Fibroblast of mammary gland (primary cell): ENCODE results near the gene GRIN3A.

Source experiments
- DNase-seq: peaks from one replicate; pipeline ENCODE4 v3.0.0-alpha.2; 2010; ENCODE audit warnings: low read depth
- H3K4me3 ChIP-seq: 2 replicates; pipeline ENCODE4 v1.5.1; 2011; ENCODE audit warnings: low read depth, mild to moderate bottlenecking, low read length, moderate library complexity; ENCODE audit not compliant: control insufficient read depth
- CTCF ChIP-seq: conservative IDR thresholded peaks from 2 replicates; pipeline ENCODE4 v1.5.1; 2011; ENCODE audit warnings: low read depth, low read length, inconsistent platforms; ENCODE audit not compliant: control insufficient read depth, insufficient read depth

The GRIN3A gene

DNA sequence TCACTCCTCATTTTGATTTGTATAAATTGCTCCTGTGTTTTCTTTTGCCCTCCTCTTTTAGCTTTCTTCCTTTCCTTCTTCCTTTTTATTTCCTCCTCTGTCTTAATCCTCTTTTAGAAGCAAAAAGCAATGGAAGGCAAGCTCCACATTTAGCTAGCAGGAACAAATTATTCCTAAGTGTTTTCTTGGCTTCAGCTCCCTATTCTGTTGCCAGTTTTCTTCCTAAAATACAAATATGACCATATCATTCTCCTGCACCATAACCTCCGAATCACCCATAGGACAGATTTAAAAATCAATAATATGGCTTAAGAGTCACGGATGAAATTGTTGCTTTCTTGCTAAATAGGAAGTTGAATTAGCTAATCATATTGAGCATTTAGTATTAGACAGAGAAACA is 49.4 kb downstream of the GRIN3A start:
- no peak overlapping the region for H3K4me3 ChIP-seq
- no peak for TF ChIP-seq CTCF
- DNase-seq, result no peak

GRCh38 chr9:101684665-101685064 is 53.8 kb downstream of the GRIN3A start:
- DNase-seq, result no peak
- no peak for TF ChIP-seq CTCF
- H3K4me3 ChIP-seq, result no peak overlapping the region

- DNase-seq, result no peak
- H3K4me3 ChIP-seq, result no peak overlapping the region
- no peak for TF ChIP-seq CTCF
Observed at GRCh38 chr9:101683236-101683635, 55.2 kb downstream of the GRIN3A start.

DNA sequence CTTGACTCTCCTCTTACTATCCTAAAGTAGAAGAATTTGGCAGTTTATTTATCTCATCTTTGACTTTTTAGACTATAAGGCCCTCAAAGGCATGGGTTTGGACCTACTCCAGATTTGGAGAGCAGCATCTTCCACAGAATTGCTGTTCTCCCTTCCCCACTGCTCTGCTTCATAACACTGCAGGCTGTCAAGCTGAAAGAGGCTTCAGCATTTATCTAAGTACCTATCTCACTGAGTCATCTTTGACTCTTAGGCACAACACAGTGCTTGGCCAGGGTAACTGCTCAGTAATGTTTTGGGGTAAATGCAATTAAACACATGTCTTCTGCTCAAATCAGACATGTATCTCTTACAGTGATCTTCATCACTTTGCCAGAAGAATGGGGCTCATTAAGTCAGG is 60.6 kb downstream of the GRIN3A start:
- no peak overlapping the region for H3K4me3 ChIP-seq
- no peak for TF ChIP-seq CTCF
- no peak for DNase-seq

DNA sequence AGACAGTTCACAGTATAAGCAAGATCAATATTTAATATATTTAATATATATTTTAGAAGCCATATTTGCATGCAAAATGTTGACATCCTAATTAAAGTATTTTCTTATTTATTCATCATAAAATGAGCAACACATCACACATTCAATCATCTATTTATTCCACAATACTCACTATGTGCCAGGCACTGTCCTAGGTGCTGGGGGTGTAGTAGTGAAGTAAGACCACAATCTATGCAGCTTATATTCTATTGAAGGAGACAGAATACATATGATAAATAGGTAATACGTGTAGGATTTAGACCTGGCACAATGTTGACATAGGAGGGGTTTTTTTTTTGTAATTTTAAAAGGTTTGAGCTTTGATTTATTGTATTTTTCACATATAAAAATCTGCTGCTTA is 63.1 kb downstream of the GRIN3A start:
- TF ChIP-seq CTCF, result no peak
- H3K4me3 ChIP-seq, result no peak overlapping the region
- DNase-seq, result no peak

DNA sequence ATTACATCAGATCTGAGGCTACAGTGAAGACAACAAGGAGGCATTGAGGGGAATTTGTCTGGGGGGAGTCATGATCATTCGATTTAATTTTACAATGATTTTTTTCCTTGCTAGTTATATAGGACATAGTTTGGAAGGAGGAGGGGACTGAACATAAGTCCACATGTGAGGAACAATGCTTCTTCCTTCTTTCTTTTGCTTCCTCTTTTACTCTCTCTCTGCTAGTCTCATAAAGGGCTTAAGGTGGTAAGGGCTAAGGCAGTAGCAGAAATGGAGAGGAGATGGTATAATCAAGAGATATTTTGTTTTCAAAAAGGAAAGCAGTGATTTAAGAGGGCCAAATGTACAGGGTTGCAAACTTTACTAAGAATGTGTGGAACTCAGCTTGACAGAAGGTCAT is 64.3 kb downstream of the GRIN3A start:
- DNase-seq, result no peak
- H3K4me3 ChIP-seq, result no peak overlapping the region
- no peak for TF ChIP-seq CTCF

- no peak for TF ChIP-seq CTCF
- no peak overlapping the region for H3K4me3 ChIP-seq
Observed at GRCh38 chr9:101673642-101674041, 64.8 kb downstream of the GRIN3A start.

More at GRCh38 chr9:101673642-101674041, 64.8 kb downstream of the GRIN3A start:
- no peak for DNase-seq
